ENCODE results near the gene MAD1L1.

MAD1L1 gene

GRCh38 chr7:2098056-2098455 is 134.7 kb downstream of the MAD1L1 start:
- Histone ChIP-seq H3K4me1 (ENCODE audit: control extremely low read depth in 1 of 4, control insufficient read depth in 4 of 4, insufficient read depth in 4 of 4, low read length in 3 of 4) (peaks cover 0 to 54% (median 13%) of the 10 kb centered on the region in 4 experiments), H3K4me3 (ENCODE audit: control insufficient read depth in 1 of 7, extremely low read depth in 1 of 7, insufficient read depth in 4 of 7, low read depth in 2 of 7, low read length in 6 of 7) (no peak overlapping the region), H3K36me3 (ENCODE audit: control insufficient read depth in 4 of 4, insufficient read depth in 4 of 4, low read length in 3 of 4) (peaks cover 0 to 4% (median 0%) of the 10 kb centered on the region in 4 experiments), H3K9me3 (ENCODE audit: control extremely low read depth in 1 of 5, control insufficient read depth in 4 of 5, insufficient read depth in 2 of 5, low read depth in 1 of 5, low read length in 4 of 5) (no peaks in the 10 kb centered on the region), H3K27me3 (replicated peaks in 2 of 5; ENCODE audit: control insufficient read depth in 4 of 5, insufficient read depth in 5 of 5, low read length in 4 of 5) (no peaks in the 10 kb centered on the region), H3K27ac (ENCODE audit: insufficient read depth in 1 of 2, low read depth in 1 of 2, low read length in 2 of 2, poor library complexity in 1 of 2, severe bottlenecking in 2 of 2) (no peak overlapping the region)
- no peak for DNase-seq
- ChIA-PET CTCF (no interaction called here), POLR2A (no interaction called here)
- WGBS (ENCODE audit: insufficient coverage), result 98% methylated on average over 17 of the region's 18 CpGs

DNA sequence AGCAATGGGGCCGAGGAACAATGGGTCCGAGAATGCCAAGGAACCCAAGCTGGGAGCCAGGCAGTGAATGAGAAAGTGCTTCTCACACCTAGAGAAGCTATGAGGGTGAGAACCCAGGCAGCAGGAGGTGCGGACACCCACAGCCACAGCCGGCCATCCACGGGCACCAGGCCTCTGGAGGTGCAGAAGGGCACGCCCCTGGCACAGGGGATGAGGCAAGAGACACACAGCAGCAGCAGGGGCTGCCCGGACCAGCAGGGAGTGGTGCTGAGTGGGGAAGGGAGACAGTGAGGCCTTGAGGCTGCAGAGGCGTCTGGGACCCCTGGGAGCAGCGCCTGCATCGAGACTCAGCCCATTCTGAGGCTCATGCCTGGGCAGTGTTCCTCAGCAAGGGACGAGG is 135.3 kb downstream of the MAD1L1 start:
- Histone ChIP-seq H3K4me3 (ENCODE audit: control insufficient read depth in 1 of 7, extremely low read depth in 1 of 7, insufficient read depth in 4 of 7, low read depth in 2 of 7, low read length in 6 of 7) (no peak overlapping the region), H3K27ac (ENCODE audit: insufficient read depth in 1 of 2, low read depth in 1 of 2, low read length in 2 of 2, poor library complexity in 1 of 2, severe bottlenecking in 2 of 2) (no peak overlapping the region), H3K27me3 (replicated peaks in 2 of 5; ENCODE audit: control insufficient read depth in 4 of 5, insufficient read depth in 5 of 5, low read length in 4 of 5) (no peaks in the 10 kb centered on the region), H3K9me3 (ENCODE audit: control extremely low read depth in 1 of 5, control insufficient read depth in 4 of 5, insufficient read depth in 2 of 5, low read depth in 1 of 5, low read length in 4 of 5) (no peaks in the 10 kb centered on the region), H3K4me1 (ENCODE audit: control extremely low read depth in 1 of 4, control insufficient read depth in 4 of 4, insufficient read depth in 4 of 4, low read length in 3 of 4) (peaks cover 0 to 54% (median 13%) of the 10 kb centered on the region in 4 experiments), H3K36me3 (ENCODE audit: control insufficient read depth in 4 of 4, insufficient read depth in 4 of 4, low read length in 3 of 4) (peaks cover 0 to 2% (median 0%) of the 10 kb centered on the region in 4 experiments)
- ChIA-PET POLR2A (no interaction called here), CTCF (no interaction called here)
- WGBS (ENCODE audit: insufficient coverage), result 99% methylated on average over 9 of the region's 11 CpGs
- DNase-seq, result no peak

- H3K4me3 ChIP-seq (ENCODE audit: control insufficient read depth in 1 of 7, extremely low read depth in 1 of 7, insufficient read depth in 4 of 7, low read depth in 2 of 7, low read length in 6 of 7), result no peak overlapping the region
- ChIA-PET CTCF (interaction anchor here (1.0 to 1.1 kb wide), 2 partner anchors 14 to 25 kb away, joined by 3 to 4 read pairs; no protein-coding TSS in a partner anchor), POLR2A (no interaction called here)
- H3K36me3 ChIP-seq (ENCODE audit: control insufficient read depth in 4 of 4, insufficient read depth in 4 of 4, low read length in 3 of 4), result peaks cover 0 to 1% (median 0%) of the 10 kb centered on the region in 4 experiments
- WGBS (ENCODE audit: insufficient coverage), result 95% methylated on average over 26 of the region's 28 CpGs
- H3K27me3 ChIP-seq (replicated peaks in 2 of 5; ENCODE audit: control insufficient read depth in 4 of 5, insufficient read depth in 5 of 5, low read length in 4 of 5), result no peaks in the 10 kb centered on the region
- peak in 1 of 3 donors; percentile 30 for DNase-seq
- no peak overlapping the region for H3K27ac ChIP-seq (ENCODE audit: insufficient read depth in 1 of 2, low read depth in 1 of 2, low read length in 2 of 2, poor library complexity in 1 of 2, severe bottlenecking in 2 of 2)
- no peaks in the 10 kb centered on the region for H3K9me3 ChIP-seq (ENCODE audit: control extremely low read depth in 1 of 5, control insufficient read depth in 4 of 5, insufficient read depth in 2 of 5, low read depth in 1 of 5, low read length in 4 of 5)
- peaks cover 0 to 54% (median 13%) of the 10 kb centered on the region in 4 experiments for H3K4me1 ChIP-seq (ENCODE audit: control extremely low read depth in 1 of 4, control insufficient read depth in 4 of 4, insufficient read depth in 4 of 4, low read length in 3 of 4)
Measured at GRCh38 chr7:2096692-2097387, 135.9 kb downstream of the MAD1L1 start.

DNA sequence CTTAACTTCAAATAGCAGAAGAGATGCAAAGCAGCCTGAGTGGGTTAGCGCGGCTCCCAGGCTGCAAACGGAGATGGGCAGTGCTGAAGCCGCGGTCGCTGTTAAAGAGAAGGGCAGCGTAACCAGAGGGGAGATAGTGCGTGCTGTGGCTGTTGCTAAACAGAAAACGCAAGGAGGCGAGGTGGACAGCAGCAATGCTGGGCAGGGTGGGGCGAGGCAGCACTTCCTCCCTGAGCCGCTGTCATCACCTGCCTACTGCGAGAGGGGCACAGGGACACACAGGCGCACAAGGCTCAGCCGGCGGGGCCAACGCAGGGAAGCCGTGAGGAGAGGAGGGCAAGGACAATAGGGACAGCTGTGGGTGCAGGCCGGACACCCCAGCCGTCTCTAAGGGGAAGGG is 137.3 kb downstream of the MAD1L1 start:
- no peak for DNase-seq
- Histone ChIP-seq H3K9me3 (ENCODE audit: control extremely low read depth in 1 of 5, control insufficient read depth in 4 of 5, insufficient read depth in 2 of 5, low read depth in 1 of 5, low read length in 4 of 5) (no peaks in the 10 kb centered on the region), H3K36me3 (ENCODE audit: control insufficient read depth in 4 of 4, insufficient read depth in 4 of 4, low read length in 3 of 4) (peaks cover 0 to 6% (median 2%) of the 10 kb centered on the region in 4 experiments), H3K27ac (ENCODE audit: insufficient read depth in 1 of 2, low read depth in 1 of 2, low read length in 2 of 2, poor library complexity in 1 of 2, severe bottlenecking in 2 of 2) (no peak overlapping the region), H3K27me3 (replicated peaks in 2 of 5; ENCODE audit: control insufficient read depth in 4 of 5, insufficient read depth in 5 of 5, low read length in 4 of 5) (no peaks in the 10 kb centered on the region), H3K4me3 (ENCODE audit: control insufficient read depth in 1 of 7, extremely low read depth in 1 of 7, insufficient read depth in 4 of 7, low read depth in 2 of 7, low read length in 6 of 7) (no peak overlapping the region), H3K4me1 (ENCODE audit: control extremely low read depth in 1 of 4, control insufficient read depth in 4 of 4, insufficient read depth in 4 of 4, low read length in 3 of 4) (peaks cover 0 to 50% (median 12%) of the 10 kb centered on the region in 4 experiments)
- ChIA-PET CTCF (interaction anchor here (1.0 to 1.1 kb wide), 2 partner anchors 13 to 24 kb away, joined by 3 to 4 read pairs; no protein-coding TSS in a partner anchor), POLR2A (no interaction called here)
- WGBS (ENCODE audit: insufficient coverage), result 93% methylated on average over 17 of the region's 20 CpGs

GRCh38 chr7:2094454-2095045 is 138.2 kb downstream of the MAD1L1 start:
- no peak overlapping the region for H3K27ac ChIP-seq (ENCODE audit: insufficient read depth in 1 of 2, low read depth in 1 of 2, low read length in 2 of 2, poor library complexity in 1 of 2, severe bottlenecking in 2 of 2)
- ChIA-PET CTCF (interaction anchor here (1.1 kb wide), 1 partner anchor 25 kb away, joined by 4 read pairs; no protein-coding TSS in a partner anchor), POLR2A (no interaction called here)
- no peaks in the 10 kb centered on the region for H3K9me3 ChIP-seq (ENCODE audit: control extremely low read depth in 1 of 5, control insufficient read depth in 4 of 5, insufficient read depth in 2 of 5, low read depth in 1 of 5, low read length in 4 of 5)
- peaks cover 0 to 12% (median 2%) of the 10 kb centered on the region in 4 experiments for H3K36me3 ChIP-seq (ENCODE audit: control insufficient read depth in 4 of 4, insufficient read depth in 4 of 4, low read length in 3 of 4)
- WGBS (ENCODE audit: insufficient coverage), result 89% methylated on average over 9 of the region's 13 CpGs
- H3K27me3 ChIP-seq (replicated peaks in 2 of 5; ENCODE audit: control insufficient read depth in 4 of 5, insufficient read depth in 5 of 5, low read length in 4 of 5), result no peaks in the 10 kb centered on the region
- H3K4me3 ChIP-seq (ENCODE audit: control insufficient read depth in 1 of 7, extremely low read depth in 1 of 7, insufficient read depth in 4 of 7, low read depth in 2 of 7, low read length in 6 of 7), result no peak overlapping the region
- peaks cover 0 to 41% (median 8%) of the 10 kb centered on the region in 4 experiments for H3K4me1 ChIP-seq (ENCODE audit: control extremely low read depth in 1 of 4, control insufficient read depth in 4 of 4, insufficient read depth in 4 of 4, low read length in 3 of 4)
- DNase-seq, result no peak

GRCh38 chr7:2093843-2094220 is 138.9 kb downstream of the MAD1L1 start:
- no peaks in the 10 kb centered on the region for H3K27me3 ChIP-seq (replicated peaks in 2 of 5; ENCODE audit: control insufficient read depth in 4 of 5, insufficient read depth in 5 of 5, low read length in 4 of 5)
- peaks cover 0 to 35% (median 3%) of the 10 kb centered on the region in 4 experiments for H3K4me1 ChIP-seq (ENCODE audit: control extremely low read depth in 1 of 4, control insufficient read depth in 4 of 4, insufficient read depth in 4 of 4, low read length in 3 of 4)
- CTCF ChIA-PET, result interaction anchor here (1.1 kb wide), 1 partner anchor 26 kb away, joined by 4 read pairs; no protein-coding TSS in a partner anchor
- POLR2A ChIA-PET, result no interaction called here
- 98% methylated on average over 13 of the region's 13 CpGs for WGBS (ENCODE audit: insufficient coverage)
- no peaks in the 10 kb centered on the region for H3K9me3 ChIP-seq (ENCODE audit: control extremely low read depth in 1 of 5, control insufficient read depth in 4 of 5, insufficient read depth in 2 of 5, low read depth in 1 of 5, low read length in 4 of 5)
- H3K36me3 ChIP-seq (ENCODE audit: control insufficient read depth in 4 of 4, insufficient read depth in 4 of 4, low read length in 3 of 4), result peaks cover 0 to 12% (median 2%) of the 10 kb centered on the region in 4 experiments
- H3K27ac ChIP-seq (ENCODE audit: insufficient read depth in 1 of 2, low read depth in 1 of 2, low read length in 2 of 2, poor library complexity in 1 of 2, severe bottlenecking in 2 of 2), result no peak overlapping the region
- no peak for DNase-seq
- H3K4me3 ChIP-seq (ENCODE audit: control insufficient read depth in 1 of 7, extremely low read depth in 1 of 7, insufficient read depth in 4 of 7, low read depth in 2 of 7, low read length in 6 of 7), result no peak overlapping the region

Data from common myeloid progenitor, CD34-positive (primary cell).